Uterus (tissue), 4 donors: ENCODE results near the gene VPS11. TPM values are rescaled to one million over a fixed set of nuclear protein-coding genes. Genes with fewer than 3 reads are reported as not detected.

Experiments used
- DNase-seq, 2 donors: peaks; one replicate each; pipeline ENCODE4 v3.0.0-alpha.2; 2019 to 2020
- H3K27ac ChIP-seq, 2 donors: fragments of 200-600 bp; sonication (generic); 1 replicate in 1 of 2; 2 replicates in 1 of 2; pipeline ENCODE4 v1.5.1; 2016 to 2018
- H3K27me3 ChIP-seq, 2 donors: fragments of 200-600 bp; sonication (generic); one replicate each; pipeline ENCODE4 v1.5.1; 2018 to 2019; ENCODE audit warnings: control low read depth in 1 of 2
- H3K36me3 ChIP-seq, 2 donors: fragments of 200-600 bp; sonication (generic); one replicate each; pipeline ENCODE4 v1.5.1; 2019; ENCODE audit warnings: control low read depth in 1 of 2
- H3K4me1 ChIP-seq, 2 donors: fragments of 200-600 bp; sonication (generic); one replicate each; pipeline ENCODE4 v1.5.1; 2018 to 2019; ENCODE audit warnings: control low read depth in 1 of 2
- H3K4me3 ChIP-seq, 2 donors: fragments of 200-600 bp; sonication (generic); 1 replicate in 1 of 2; 2 replicates in 1 of 2; pipeline ENCODE4 v1.5.1; 2018 to 2019; ENCODE audit warnings: mild to moderate bottlenecking in 1 of 2
- H3K9me3 ChIP-seq, 2 donors: fragments of 200-600 bp; sonication (generic); one replicate each; pipeline ENCODE4 v1.5.1; 2019; ENCODE audit warnings: control low read depth in 1 of 2
- POLR2A ChIP-seq, 2 donors: fragments of 450-650 bp; IDR thresholded peaks; one replicate each; pipeline ENCODE4 v1.6.1; 2016; ENCODE audit warnings: antibody characterized with exemption in 2 of 2, mild to moderate bottlenecking in 1 of 2, moderate library complexity in 1 of 2
- intact Hi-C: fragments of 100-400 bp; cut with DNase I; formaldehyde crosslinking; loops from one replicate; pipeline ENCODE4 v1.15.1; 2023; ENCODE audit warnings: low total_unique reads
- total RNA-seq, 4 donors: library from RNA; depleted of rRNA in 3 of 4; stranded (reverse); fragments of >200 nt in 3 of 4; gene quantifications; one replicate each; pipeline versions ENCODE4 v1.1.0 to v1.2.4, GENCODE V29; 2014 to 2023
- TF ChIP-seq, protein P1 (sequence below), 4 experiments: fragments of 200-600 bp in 2 of 4; fragments of 450-650 bp in 2 of 4; sonication (generic) in 2 of 4; IDR thresholded peaks; one replicate each; pipeline ENCODE4 v1.5.1; 2016 to 2019; ENCODE audit warnings: antibody characterized with exemption in 4 of 4, mild to moderate bottlenecking in 2 of 4, moderate library complexity in 1 of 4
- donor health status: DM: yes; HTN: yes; CAD: no.

The VPS11 gene
- total RNA-seq, 4 donors from 2014 or later = 25.6 to 86.6 (median 36.3) TPM

DNA sequence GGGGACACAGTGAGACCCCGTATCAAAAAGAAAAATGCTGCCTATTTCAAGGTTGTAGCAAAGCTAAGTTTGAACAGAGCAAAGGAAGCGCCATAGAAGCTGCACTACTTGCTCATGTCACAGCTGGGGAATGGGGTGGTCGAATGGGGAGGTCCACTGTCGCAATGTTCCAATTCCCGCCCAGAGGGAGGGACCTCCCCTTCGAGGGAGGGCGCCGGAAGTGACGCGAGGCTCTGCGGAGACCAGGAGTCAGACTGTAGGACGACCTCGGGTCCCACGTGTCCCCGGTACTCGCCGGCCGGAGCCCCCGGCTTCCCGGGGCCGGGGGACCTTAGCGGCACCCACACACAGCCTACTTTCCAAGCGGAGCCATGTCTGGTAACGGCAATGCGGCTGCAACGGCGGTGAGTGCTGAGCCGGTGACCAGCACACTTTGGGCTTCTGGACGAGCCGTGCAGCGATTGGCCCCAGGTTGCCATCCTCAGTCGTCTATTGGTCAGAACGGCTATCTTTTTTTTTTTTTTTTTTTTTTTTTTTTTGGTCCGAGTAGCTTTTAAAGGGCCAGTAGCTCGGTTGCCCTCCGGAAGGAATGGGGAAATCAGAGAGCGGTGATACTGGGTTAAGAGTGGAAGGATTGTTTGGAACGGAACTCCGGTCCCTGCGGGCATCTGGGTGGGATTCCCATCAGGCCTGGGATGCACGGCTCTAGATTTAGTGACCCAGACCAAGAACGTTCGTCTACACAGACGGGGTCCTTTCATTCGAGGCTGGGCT is 17.2 kb downstream of the VPS11 start, which contains the start of gene HMBS:
Gene HMBS, plus strand, starts transcription at position 219 of the 774 bp plus-strand sequence. Its CDS starts 153 bp downstream, at position 372.
- TF ChIP-seq, protein P1, sequence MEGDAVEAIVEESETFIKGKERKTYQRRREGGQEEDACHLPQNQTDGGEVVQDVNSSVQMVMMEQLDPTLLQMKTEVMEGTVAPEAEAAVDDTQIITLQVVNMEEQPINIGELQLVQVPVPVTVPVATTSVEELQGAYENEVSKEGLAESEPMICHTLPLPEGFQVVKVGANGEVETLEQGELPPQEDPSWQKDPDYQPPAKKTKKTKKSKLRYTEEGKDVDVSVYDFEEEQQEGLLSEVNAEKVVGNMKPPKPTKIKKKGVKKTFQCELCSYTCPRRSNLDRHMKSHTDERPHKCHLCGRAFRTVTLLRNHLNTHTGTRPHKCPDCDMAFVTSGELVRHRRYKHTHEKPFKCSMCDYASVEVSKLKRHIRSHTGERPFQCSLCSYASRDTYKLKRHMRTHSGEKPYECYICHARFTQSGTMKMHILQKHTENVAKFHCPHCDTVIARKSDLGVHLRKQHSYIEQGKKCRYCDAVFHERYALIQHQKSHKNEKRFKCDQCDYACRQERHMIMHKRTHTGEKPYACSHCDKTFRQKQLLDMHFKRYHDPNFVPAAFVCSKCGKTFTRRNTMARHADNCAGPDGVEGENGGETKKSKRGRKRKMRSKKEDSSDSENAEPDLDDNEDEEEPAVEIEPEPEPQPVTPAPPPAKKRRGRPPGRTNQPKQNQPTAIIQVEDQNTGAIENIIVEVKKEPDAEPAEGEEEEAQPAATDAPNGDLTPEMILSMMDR (IDR thresholded peaks at IDR 0.05) = peak in 2 of 4 experiments; percentile 20 to 26
- peak in 1 of 2 donors; percentile 43 for TF ChIP-seq POLR2A (IDR thresholded peaks at IDR 0.05)
- intact Hi-C loops = no loop called here
- H3K27ac ChIP-seq = peak within 1 kb of the TSS; percentile 83 to 96
- H3K4me3 ChIP-seq = peak within 1 kb of the TSS; percentile 82 to 90
- no peaks in the 10 kb centered on the region for H3K36me3 ChIP-seq
- DNase-seq = peak; percentile 95 to 96
- no peaks in the 10 kb centered on the region for H3K27me3 ChIP-seq
- H3K9me3 ChIP-seq = no peaks in the 10 kb centered on the region
- peaks cover 0 to 7% of the 10 kb centered on the region in 2 donors for H3K4me1 ChIP-seq

DNA sequence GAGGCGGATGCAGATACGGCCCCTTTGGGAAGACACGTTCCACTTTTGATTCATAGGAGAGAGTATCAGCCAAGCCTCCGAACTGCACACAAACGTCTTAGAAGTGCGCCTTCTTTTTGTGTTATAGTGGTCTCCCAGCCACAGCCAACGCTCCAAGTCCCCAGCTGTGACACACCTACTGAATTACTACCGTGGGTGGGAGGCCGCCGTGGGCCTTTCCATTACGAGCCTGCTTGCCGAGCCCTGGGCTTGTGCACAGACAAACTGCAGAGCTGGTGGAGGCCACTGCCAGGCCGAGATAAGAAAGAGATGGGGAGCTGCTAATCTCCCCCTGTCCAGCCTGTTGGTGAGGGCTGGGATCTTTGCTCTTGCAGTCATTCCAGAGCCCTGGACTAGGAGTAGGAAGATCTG is 17.8 kb downstream of the VPS11 start:
- DNase-seq = no peak
- H3K27ac ChIP-seq = peak overlapping the region; percentile 83 to 96
- H3K4me3 ChIP-seq = peak overlapping the region; percentile 82 to 90
- no peaks in the 10 kb centered on the region for H3K9me3 ChIP-seq
- H3K36me3 ChIP-seq = no peaks in the 10 kb centered on the region
- H3K4me1 ChIP-seq = peaks cover 0 to 7% of the 10 kb centered on the region in 2 donors
- no peak for TF ChIP-seq POLR2A (IDR thresholded peaks at IDR 0.05)
- TF ChIP-seq, protein P1 (IDR thresholded peaks at IDR 0.05) = no peak
- intact Hi-C loops = no loop called here
- no peaks in the 10 kb centered on the region for H3K27me3 ChIP-seq

DNA sequence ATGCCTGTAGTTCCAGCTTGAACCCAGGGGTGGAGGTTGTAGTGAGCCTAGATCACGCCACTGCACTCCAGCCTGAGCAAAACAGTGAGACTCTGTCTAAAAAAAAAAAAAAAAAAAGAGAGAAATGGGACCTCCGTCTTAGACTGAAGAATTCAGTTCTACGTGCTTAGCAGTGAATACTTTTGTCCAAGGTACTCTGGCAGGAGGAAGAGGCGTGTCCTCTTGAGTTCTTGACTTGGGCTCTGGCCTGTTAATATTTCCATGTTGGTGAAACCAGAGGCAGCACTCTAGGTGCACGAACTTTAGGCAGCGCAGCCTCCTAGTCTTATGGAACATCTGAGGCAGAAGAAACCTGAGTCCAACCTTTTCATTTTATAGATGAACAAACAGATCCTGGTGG is 19.5 kb downstream of the VPS11 start:
- Histone ChIP-seq H3K4me3 (no peak overlapping the region), H3K27me3 (no peaks in the 10 kb centered on the region), H3K36me3 (no peaks in the 10 kb centered on the region), H3K9me3 (no peaks in the 10 kb centered on the region), H3K4me1 (peaks cover 0 to 7% of the 10 kb centered on the region in 2 donors), H3K27ac (no peak overlapping the region)
- no peak for DNase-seq
- intact Hi-C loops = no loop called here
- TF ChIP-seq, protein P1 (IDR thresholded peaks at IDR 0.05) = no peak
- no peak for TF ChIP-seq POLR2A (IDR thresholded peaks at IDR 0.05)

DNA sequence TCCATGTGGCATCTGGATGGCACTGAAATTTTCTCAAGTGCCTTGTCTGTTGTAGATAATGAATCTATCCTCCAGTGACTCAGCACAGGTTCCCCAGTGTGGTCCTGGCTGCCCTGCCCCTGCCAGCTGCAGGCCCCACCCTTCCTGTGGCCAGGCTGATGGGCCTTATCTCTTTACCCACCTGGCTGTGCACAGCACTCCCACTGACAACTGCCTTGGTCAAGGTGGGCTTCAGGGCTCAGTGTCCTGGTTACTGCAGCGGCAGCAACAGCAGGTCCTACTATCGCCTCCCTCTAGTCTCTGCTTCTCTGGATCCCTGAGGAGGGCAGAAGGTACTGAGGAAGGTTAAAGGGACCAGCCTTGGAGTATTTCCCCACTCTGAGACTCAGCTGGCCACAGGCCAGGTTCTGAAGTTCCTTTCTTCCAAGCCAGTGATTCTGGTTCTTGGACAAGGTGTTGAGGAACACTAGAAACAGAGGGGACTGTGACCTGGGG is 20.2 kb downstream of the VPS11 start:
- H3K9me3 ChIP-seq = no peaks in the 10 kb centered on the region

More for the DNA sequence above, 20.2 kb downstream of the VPS11 start:
- intact Hi-C loops = no loop called here
- no peak for TF ChIP-seq POLR2A (IDR thresholded peaks at IDR 0.05)
- TF ChIP-seq, protein P1 (IDR thresholded peaks at IDR 0.05) = no peak
- Histone ChIP-seq H3K4me1 (peaks cover 0 to 7% of the 10 kb centered on the region in 2 donors), H3K4me3 (no peak overlapping the region), H3K27ac (no peak overlapping the region), H3K27me3 (no peaks in the 10 kb centered on the region), H3K36me3 (no peaks in the 10 kb centered on the region)
- DNase-seq = no peak
